Measurements from ENCODE around the gene HAT1.
"Not testable (repeated sequence)": the region's sequence is repeated elsewhere in the genome, so short reads cannot be mapped to it uniquely, and the experiment has no call there.

Gene HAT1

DNA sequence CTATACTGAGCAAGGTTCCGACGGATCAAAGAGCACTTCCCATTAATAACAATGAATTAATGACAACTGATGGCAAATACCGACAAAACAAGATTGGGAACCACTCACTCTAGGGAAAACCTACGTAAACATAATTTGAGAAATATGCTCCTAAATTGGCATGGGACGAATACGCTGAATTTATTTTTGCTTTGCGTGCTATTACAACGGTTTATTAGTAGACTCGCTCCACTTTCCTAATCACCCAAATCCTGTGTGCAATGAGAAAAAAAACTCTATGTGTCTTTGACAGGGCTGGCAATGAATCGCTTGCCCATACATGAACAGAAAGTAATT, 27.7 kb upstream of the HAT1 start:
- no peak for TF ChIP-seq GATA1 (IDR thresholded peaks at IDR 0.05; ENCODE audit: low read depth, low read length)
- peak; percentile 29 for TF ChIP-seq POLR2A (IDR thresholded peaks at IDR 0.05; ENCODE audit: low read length)
- no peak for DNase-seq

GRCh38 chr2:171895786-171896185, 26.5 kb upstream of the HAT1 start:
- no peak for DNase-seq
- TF ChIP-seq GATA1 (IDR thresholded peaks at IDR 0.05; ENCODE audit: low read depth, low read length) (no peak), POLR2A (IDR thresholded peaks at IDR 0.05; ENCODE audit: low read length) (no peak)

DNA sequence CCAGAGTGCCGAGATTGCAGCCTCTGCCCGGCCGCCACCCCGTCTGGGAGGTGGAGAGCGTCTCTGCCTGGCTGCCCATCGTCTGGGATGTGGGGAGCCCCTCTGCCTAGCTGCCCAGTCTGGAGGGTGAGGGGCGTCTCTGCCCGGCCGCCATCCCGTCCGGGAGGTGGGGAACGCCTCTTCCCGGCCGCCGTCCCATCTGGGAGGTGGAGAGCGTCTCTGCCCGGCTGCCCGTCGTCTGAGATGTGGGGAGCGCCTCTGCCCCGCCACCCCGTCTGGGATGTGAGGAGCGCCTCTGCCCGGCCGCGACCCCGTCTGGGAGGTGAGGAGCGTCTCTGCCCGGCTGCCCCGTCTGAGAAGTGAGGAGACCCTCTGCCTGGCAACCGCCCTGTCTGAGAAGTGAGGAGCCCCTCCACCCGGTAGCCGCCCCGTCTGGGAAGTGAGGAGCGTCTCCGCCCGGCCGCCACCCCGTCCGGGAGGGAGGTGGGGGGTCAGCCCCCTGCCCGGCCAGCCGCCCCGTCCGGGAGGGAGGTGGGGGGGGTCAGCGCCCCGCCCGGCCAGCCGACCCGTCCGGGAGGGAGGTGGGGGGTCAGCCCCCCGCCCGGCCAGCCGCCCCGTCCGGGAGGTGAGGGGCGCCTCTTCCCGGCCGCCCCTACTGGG, 22.5 kb upstream of the HAT1 start:
- DNase-seq = not testable (repeated sequence)

DNA sequence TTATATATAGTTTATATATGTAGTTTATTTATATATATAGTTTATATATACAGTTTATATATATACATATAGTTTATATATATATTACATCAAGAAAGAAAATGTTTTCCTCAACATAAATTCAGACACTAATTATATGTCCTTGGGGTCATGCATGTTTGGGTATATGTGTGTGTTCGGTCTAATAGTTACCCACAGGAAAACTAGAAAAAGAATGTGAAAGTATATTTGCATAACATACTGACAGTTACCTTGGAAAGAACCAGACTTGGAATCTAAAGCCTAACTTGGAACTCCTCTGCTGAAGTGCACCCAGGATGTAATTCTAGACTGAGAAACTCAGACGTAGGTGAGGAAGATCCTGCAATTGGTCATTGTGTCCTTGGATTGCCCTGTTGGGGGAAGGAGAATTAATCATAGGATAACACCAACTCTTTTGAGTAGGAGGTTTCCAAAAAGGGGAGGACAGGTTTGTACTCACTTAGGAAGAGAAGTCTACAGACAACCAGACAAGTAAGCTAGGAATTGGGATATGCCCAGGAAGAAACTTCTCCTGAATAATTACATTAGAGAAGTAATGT, 19.3 kb upstream of the HAT1 start:
- DNase-seq = no peak
- no peak for TF ChIP-seq GATA1 (IDR thresholded peaks at IDR 0.05; ENCODE audit: low read depth, low read length)
- no peak for TF ChIP-seq POLR2A (IDR thresholded peaks at IDR 0.05; ENCODE audit: low read length)

GRCh38 chr2:171908235-171908634, 14.0 kb upstream of the HAT1 start:
- no peak for DNase-seq
- no peak for TF ChIP-seq GATA1 (IDR thresholded peaks at IDR 0.05; ENCODE audit: low read depth, low read length)
- TF ChIP-seq POLR2A (IDR thresholded peaks at IDR 0.05; ENCODE audit: low read length) = no peak

DNA sequence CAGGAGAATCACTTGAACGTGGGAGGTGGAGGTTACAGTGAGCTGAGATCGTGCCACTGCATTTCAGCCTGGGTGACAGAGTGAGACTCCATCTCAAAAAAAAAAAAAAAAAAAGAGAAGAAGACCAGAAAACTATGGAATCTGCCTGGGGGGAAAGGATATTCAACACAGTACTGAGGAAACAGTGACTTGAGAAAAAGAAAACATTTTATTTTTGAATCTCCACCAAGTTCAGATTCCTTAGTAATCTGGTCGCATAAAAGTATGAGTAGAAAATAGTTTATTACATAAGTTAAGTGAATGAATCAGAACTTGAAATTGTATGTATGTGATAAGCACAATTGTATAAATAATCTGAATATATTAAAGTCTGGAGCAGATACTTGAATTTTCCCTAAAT, 13.0 kb upstream of the HAT1 start:
- TF ChIP-seq GATA1 (IDR thresholded peaks at IDR 0.05; ENCODE audit: low read depth, low read length) (no peak), POLR2A (IDR thresholded peaks at IDR 0.05; ENCODE audit: low read length) (no peak)
- DNase-seq = no peak

- TF ChIP-seq POLR2A (IDR thresholded peaks at IDR 0.05; ENCODE audit: low read length) = no peak
- no peak for TF ChIP-seq GATA1 (IDR thresholded peaks at IDR 0.05; ENCODE audit: low read depth, low read length)
- no peak for DNase-seq
These were observed 11.8 kb upstream of the HAT1 start for GRCh38 chr2:171910494-171910893.

- TF ChIP-seq POLR2A (IDR thresholded peaks at IDR 0.05; ENCODE audit: low read length) = no peak
- TF ChIP-seq GATA1 (IDR thresholded peaks at IDR 0.05; ENCODE audit: low read depth, low read length) = no peak
- DNase-seq = no peak
These were observed 8.7 kb upstream of the HAT1 start for GRCh38 chr2:171913517-171913916.

DNA sequence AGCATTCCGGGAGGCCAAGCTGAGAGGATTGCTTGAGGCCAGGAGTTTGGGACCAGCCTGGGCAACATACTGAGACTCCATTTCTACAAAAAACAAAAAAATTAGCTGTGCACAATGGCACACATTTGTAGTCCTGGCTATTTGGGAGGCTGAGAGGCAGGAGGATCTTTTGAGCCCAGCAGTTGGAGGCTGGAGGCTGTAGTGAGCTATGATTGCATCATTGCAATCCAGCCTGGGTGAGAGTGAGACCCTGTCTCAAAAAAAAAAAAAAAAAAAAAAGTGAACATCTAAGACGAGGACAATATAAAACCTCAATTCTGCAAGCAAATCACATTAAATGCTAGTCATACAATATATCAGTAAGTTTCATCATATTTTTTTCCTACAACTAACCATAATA, 2.8 kb upstream of the HAT1 start:
- TF ChIP-seq POLR2A (IDR thresholded peaks at IDR 0.05; ENCODE audit: low read length) = no peak
- TF ChIP-seq GATA1 (IDR thresholded peaks at IDR 0.05; ENCODE audit: low read depth, low read length) = no peak
- DNase-seq = no peak

- DNase-seq = no peak
- no peak for TF ChIP-seq GATA1 (IDR thresholded peaks at IDR 0.05; ENCODE audit: low read depth, low read length)
- no peak for TF ChIP-seq POLR2A (IDR thresholded peaks at IDR 0.05; ENCODE audit: low read length)
These were observed 361 bp upstream of the HAT1 start for GRCh38 chr2:171921970-171922229.

- peak; percentile 42 to 59 for DNase-seq
- no peak for TF ChIP-seq POLR2A (IDR thresholded peaks at IDR 0.05; ENCODE audit: low read length)
- no peak for TF ChIP-seq GATA1 (IDR thresholded peaks at IDR 0.05; ENCODE audit: low read depth, low read length)
These were observed 945 bp downstream of the HAT1 start for GRCh38 chr2:171923206-171923605.

DNA sequence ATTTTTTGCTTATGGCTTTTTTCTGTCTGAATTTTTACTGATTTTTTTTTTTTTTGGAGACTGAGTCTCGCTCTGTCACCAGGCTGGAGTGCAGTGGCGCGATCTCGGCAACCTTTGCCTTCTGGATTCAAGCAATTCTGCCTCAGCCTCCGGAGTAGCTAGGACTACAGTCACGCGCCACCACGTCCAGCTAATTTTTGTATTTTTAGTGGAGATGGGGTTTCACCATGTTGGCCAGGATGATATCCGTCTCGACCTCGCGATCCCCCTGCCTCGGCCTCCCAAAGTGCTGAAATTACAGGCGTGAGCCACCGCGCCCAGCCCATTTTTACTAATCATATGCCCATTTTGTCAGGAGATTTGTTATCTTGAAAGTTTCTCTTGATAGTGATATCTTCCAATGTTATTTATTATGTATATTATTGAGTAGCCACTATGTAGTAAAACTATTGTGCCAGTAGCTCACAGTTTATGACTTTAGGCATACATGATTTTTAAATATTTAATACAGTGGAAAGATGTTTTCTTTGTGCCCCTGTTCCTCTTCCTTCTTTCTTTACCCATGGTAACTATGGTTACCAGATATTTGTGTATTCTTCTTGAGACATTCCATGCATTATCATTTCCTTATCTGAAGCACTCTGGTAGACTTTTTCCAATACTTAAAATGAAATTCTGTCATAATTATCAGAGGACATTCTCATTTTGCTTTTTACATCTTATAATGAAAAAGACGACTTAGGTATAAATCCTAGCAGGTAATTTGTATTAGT, 2.1 kb downstream of the HAT1 start:
- DNase-seq = peak; percentile 17 to 29

DNA sequence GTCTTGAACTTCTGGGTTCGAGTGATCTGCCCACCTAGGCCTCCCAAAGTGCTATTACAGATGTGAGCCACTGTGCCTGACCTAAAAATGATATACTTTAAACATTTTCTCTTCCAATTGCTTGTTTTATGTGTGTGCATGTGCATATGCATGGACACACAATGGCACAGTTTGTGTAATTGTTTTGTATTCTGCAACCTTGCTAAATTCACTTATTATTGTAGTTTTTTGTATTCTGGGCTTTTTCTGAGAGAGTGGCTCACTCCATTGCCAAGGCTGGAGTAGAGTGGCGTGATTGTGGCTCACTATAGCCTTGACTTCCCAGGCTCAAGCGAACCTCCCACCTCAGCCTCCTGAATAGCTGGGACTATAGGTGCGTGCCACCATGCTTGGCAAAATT, 8.1 kb downstream of the HAT1 start:
- no peak for DNase-seq

More for the DNA sequence above, 2.1 kb downstream of the HAT1 start:
- TF ChIP-seq GATA1 (IDR thresholded peaks at IDR 0.05; ENCODE audit: low read depth, low read length) (no peak), POLR2A (IDR thresholded peaks at IDR 0.05; ENCODE audit: low read length) (no peak)

GRCh38 chr2:171939058-171939742, 16.9 kb downstream of the HAT1 start:
- no peak for TF ChIP-seq GATA1 (IDR thresholded peaks at IDR 0.05; ENCODE audit: low read depth, low read length)
- TF ChIP-seq POLR2A (IDR thresholded peaks at IDR 0.05; ENCODE audit: low read length) = no peak
- no peak for DNase-seq

More for the DNA sequence above, 8.1 kb downstream of the HAT1 start:
- TF ChIP-seq POLR2A (IDR thresholded peaks at IDR 0.05; ENCODE audit: low read length) (no peak), GATA1 (IDR thresholded peaks at IDR 0.05; ENCODE audit: low read depth, low read length) (no peak)

DNA sequence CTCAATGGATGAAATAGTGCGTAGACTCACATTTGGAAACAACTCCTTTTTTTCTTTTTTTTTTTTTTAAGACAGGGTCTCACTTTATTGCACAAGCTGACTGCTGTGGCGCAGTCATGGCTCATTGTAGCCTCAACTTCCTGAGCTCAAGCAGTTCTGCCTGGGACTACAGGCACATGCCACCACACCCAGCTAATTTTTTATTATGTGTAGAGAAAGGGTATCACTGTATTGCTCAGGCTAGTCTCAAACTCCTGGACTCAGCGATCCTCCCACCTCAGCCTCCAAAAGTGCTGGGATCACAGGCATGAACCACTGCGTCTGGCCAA, 17.4 kb downstream of the HAT1 start:
- TF ChIP-seq GATA1 (IDR thresholded peaks at IDR 0.05; ENCODE audit: low read depth, low read length) = no peak
- TF ChIP-seq POLR2A (IDR thresholded peaks at IDR 0.05; ENCODE audit: low read length) = no peak
- DNase-seq = no peak
